NK-92 treated with Interleukin-12 subunit alpha and Interleukin-12 subunit beta, amount 100 ng/mL, for 24 hours (cell line): ENCODE measurements around the gene ADGRG3.

ENCODE experiments used
- DNase-seq: peaks from one replicate; lab custom pipeline; 2025; lab: John Stamatoyannopoulos, UW

Gene ADGRG3

GRCh38 chr16:57630931-57631845, 36.9 kb upstream of the ADGRG3 start:
- DNase-seq = no peak

GRCh38 chr16:57632568-57632967, 35.5 kb upstream of the ADGRG3 start:
- no peak for DNase-seq

- no peak for DNase-seq
Observed at GRCh38 chr16:57633383-57634064, 34.6 kb upstream of the ADGRG3 start.

GRCh38 chr16:57634171-57634570, 33.9 kb upstream of the ADGRG3 start:
- DNase-seq = no peak

GRCh38 chr16:57635266-57636097, 32.6 kb upstream of the ADGRG3 start:
- DNase-seq = no peak

- no peak for DNase-seq
Observed at GRCh38 chr16:57636184-57636583, 31.9 kb upstream of the ADGRG3 start.

- DNase-seq = no peak
Observed at GRCh38 chr16:57637020-57637419, 31.1 kb upstream of the ADGRG3 start.

GRCh38 chr16:57637424-57637823, 30.7 kb upstream of the ADGRG3 start:
- DNase-seq = no peak

GRCh38 chr16:57637965-57638364, 30.1 kb upstream of the ADGRG3 start:
- DNase-seq = no peak

GRCh38 chr16:57638381-57638780, 29.7 kb upstream of the ADGRG3 start:
- no peak for DNase-seq

- DNase-seq = no peak
Observed at GRCh38 chr16:57639172-57639887, 28.8 kb upstream of the ADGRG3 start.

GRCh38 chr16:57640185-57640584, 27.9 kb upstream of the ADGRG3 start:
- no peak for DNase-seq

GRCh38 chr16:57640612-57641011, 27.5 kb upstream of the ADGRG3 start:
- no peak for DNase-seq

- DNase-seq = no peak
Observed at GRCh38 chr16:57642160-57643135, 25.7 kb upstream of the ADGRG3 start.

- no peak for DNase-seq
Observed at GRCh38 chr16:57643147-57643874, 24.8 kb upstream of the ADGRG3 start.

GRCh38 chr16:57643910-57644309, 24.2 kb upstream of the ADGRG3 start:
- no peak for DNase-seq

GRCh38 chr16:57644383-57645014, 23.6 kb upstream of the ADGRG3 start:
- no peak for DNase-seq

- no peak for DNase-seq
Observed at GRCh38 chr16:57645169-57645568, 22.9 kb upstream of the ADGRG3 start.

- DNase-seq = no peak
Observed at GRCh38 chr16:57645691-57646387, 22.3 kb upstream of the ADGRG3 start.
